A673 (cell line): ENCODE data around the gene MLPH. TPM values are rescaled to one million over a fixed set of nuclear protein-coding genes. Genes with fewer than 3 reads are reported as not detected.

Experiments used
- BruUV-seq: library from RNA; stranded (reverse); fragments of 400-500 nt; replicated peaks from 2 replicates; lab custom pipeline; 2021; lab: Mats Ljungman, UMichigan
- CTCF ChIA-PET: fragments of 300-600 bp; sonication (Branson Sonifier 250); formaldehyde crosslinking; loops from one replicate; lab custom pipeline; 2022; ENCODE audit warnings: antibody characterized with exemption; lab: Charles Lee
- POLR2A ChIA-PET: fragments of 300-600 bp; sonication (Branson Sonifier 250); formaldehyde crosslinking; loops from one replicate; lab custom pipeline; 2022; ENCODE audit warnings: antibody characterized with exemption; ENCODE audit not compliant: low non-redundant PET; lab: Charles Lee
- DNase-seq: peaks from one replicate; pipeline ENCODE4 v3.0.0-alpha.2; 2015; ENCODE audit warnings: low spot score
- H3K27ac ChIP-seq: fragments of 200-600 bp; sonication (generic); 2 replicates; pipeline ENCODE4 v1.5.1; 2016; ENCODE audit warnings: mixed run types, low read depth, mild to moderate bottlenecking, mixed read lengths, antibody characterized with exemption, low read length; ENCODE audit not compliant: poor library complexity, severe bottlenecking
- H3K27me3 ChIP-seq: fragments of 200-600 bp; sonication (generic); replicated peaks from 2 replicates; pipeline ENCODE4 v1.6.1; 2017; ENCODE audit warnings: mixed run types, low read depth, mild to moderate bottlenecking, mixed read lengths, antibody characterized with exemption, low read length; ENCODE audit not compliant: insufficient read depth, poor library complexity
- H3K36me3 ChIP-seq: fragments of 200-600 bp; sonication (generic); 2 replicates; pipeline ENCODE4 v1.6.1; 2016; ENCODE audit warnings: mixed run types, mild to moderate bottlenecking, mixed read lengths, antibody characterized with exemption, low read length; ENCODE audit not compliant: insufficient read depth, poor library complexity, severe bottlenecking
- H3K4me1 ChIP-seq: fragments of 200-600 bp; sonication (generic); 2 replicates; pipeline ENCODE4 v1.6.1; 2017; ENCODE audit warnings: mixed run types, mild to moderate bottlenecking, mixed read lengths, antibody characterized with exemption, low read length; ENCODE audit not compliant: insufficient read depth, poor library complexity, severe bottlenecking
- H3K4me3 ChIP-seq: fragments of 200-600 bp; sonication (generic); 2 replicates; pipeline ENCODE4 v1.5.1; 2016; ENCODE audit warnings: low read depth, mixed run types, mild to moderate bottlenecking, mixed read lengths, low read length; ENCODE audit not compliant: poor library complexity, severe bottlenecking
- H3K9me3 ChIP-seq: fragments of 200-600 bp; sonication (generic); 2 replicates; pipeline ENCODE4 v1.6.1; 2016; ENCODE audit warnings: mixed run types, low read depth, mild to moderate bottlenecking, mixed read lengths, antibody characterized with exemption, low read length; ENCODE audit not compliant: poor library complexity, severe bottlenecking
- EZH2 ChIP-seq: fragments of 200-600 bp; sonication (generic); IDR thresholded peaks from 2 replicates; pipeline ENCODE4 v1.6.1; 2017; ENCODE audit warnings: borderline replicate concordance, low read depth, mild to moderate bottlenecking, mixed read lengths, antibody characterized with exemption, low read length; ENCODE audit not compliant: poor library complexity, severe bottlenecking
- intact Hi-C: fragments of 100-400 bp; cut with micrococcal nuclease; formaldehyde crosslinking; loops from one replicate; pipeline ENCODE4 v1.10.0; 2022; ENCODE audit not compliant: unreplicated experiment
- microRNA-seq: library from miRNA; unstranded; fragments of <30 nt; microRNA quantifications from one replicate; pipeline ENCODE4 v1.2.0, GENCODE V29; 2021
- total RNA-seq: library from RNA; stranded (reverse); gene quantifications from 2 replicates; pipeline ENCODE4 v1.2.3, GENCODE V29; 2021
- TF ChIP-seq, protein P1 (sequence below): fragments of 300-800, 200-600 bp; sonication (generic); conservative IDR thresholded peaks from 2 replicates; pipeline ENCODE4 v1.5.1; 2017; ENCODE audit warnings: low read depth, mild to moderate bottlenecking, antibody characterized with exemption, low read length, moderate library complexity, mixed read lengths

MLPH gene
- total RNA-seq, 1 experiment from 2014 or later: not detected

DNA sequence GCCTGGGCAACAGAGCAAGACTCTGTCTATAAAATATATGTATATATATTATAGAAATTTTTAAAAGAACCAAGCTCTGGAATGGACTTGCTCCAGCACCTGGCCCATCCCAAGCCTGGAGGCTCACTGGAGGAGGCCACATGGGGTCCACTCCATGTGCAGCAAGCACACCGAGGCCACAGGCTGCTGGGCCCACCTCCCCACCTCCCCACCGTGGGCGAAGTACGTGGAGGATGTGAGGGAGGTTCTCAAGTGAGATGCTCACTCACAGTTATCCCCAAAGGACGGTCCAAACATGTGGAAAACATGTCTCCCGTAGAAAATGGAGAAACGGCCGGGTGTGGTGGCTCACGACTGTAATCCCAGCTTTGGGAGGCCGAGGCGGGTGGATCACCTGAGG lies 117.3 kb downstream of the MLPH start:
- H3K4me1 ChIP-seq: peaks cover 22% of the 10 kb centered on the region
- no peaks in the 10 kb centered on the region for H3K9me3 ChIP-seq
- no peak overlapping the region for H3K27ac ChIP-seq
- ChIA-PET CTCF (interaction anchor here (0.6 kb wide), 1 partner anchor 111 kb away, joined by 3 read pairs; no protein-coding TSS in a partner anchor), POLR2A (no interaction called here)
- BruUV-seq: no TSS peak
- TF ChIP-seq EZH2: no peak
- TF ChIP-seq, protein P1, sequence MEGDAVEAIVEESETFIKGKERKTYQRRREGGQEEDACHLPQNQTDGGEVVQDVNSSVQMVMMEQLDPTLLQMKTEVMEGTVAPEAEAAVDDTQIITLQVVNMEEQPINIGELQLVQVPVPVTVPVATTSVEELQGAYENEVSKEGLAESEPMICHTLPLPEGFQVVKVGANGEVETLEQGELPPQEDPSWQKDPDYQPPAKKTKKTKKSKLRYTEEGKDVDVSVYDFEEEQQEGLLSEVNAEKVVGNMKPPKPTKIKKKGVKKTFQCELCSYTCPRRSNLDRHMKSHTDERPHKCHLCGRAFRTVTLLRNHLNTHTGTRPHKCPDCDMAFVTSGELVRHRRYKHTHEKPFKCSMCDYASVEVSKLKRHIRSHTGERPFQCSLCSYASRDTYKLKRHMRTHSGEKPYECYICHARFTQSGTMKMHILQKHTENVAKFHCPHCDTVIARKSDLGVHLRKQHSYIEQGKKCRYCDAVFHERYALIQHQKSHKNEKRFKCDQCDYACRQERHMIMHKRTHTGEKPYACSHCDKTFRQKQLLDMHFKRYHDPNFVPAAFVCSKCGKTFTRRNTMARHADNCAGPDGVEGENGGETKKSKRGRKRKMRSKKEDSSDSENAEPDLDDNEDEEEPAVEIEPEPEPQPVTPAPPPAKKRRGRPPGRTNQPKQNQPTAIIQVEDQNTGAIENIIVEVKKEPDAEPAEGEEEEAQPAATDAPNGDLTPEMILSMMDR: no peak
- H3K27me3 ChIP-seq: no peaks in the 10 kb centered on the region
- intact Hi-C loops: no loop called here
- H3K36me3 ChIP-seq: no peaks in the 10 kb centered on the region
- no peak for DNase-seq
- H3K4me3 ChIP-seq: no peak overlapping the region

Small RNAs within 50 kb of the gene (microRNA-seq; reads per million reads assigned to microRNA genes)
- gene MIR6811: not detected

Other genes with a start within 250 kb of the MLPH start
- 0.86 and 2.2 TPM in 2 replicates for gene COL6A3, start 73.1 kb upstream of the MLPH start, total RNA-seq
- gene PRLH, start 79.3 kb downstream of the MLPH start, total RNA-seq: not detected in 2 replicates
- gene RAB17, start 103.5 kb downstream of the MLPH start, total RNA-seq: 0.62 TPM in 1 of 2 replicates, not detected in the other
- gene LRRFIP1, start 140.3 kb downstream of the MLPH start, total RNA-seq: 69.3 and 71.8 TPM in 2 replicates